NOMO-1 treated with dmso at 0.1 percent for 144 hours (cell line): ENCODE data around the gene XKR7.

Source experiments
- DNase-seq: peaks from one replicate; lab custom pipeline; 2025; ENCODE audit not compliant: unreplicated experiment; lab: John Stamatoyannopoulos, UW

XKR7 gene

DNA sequence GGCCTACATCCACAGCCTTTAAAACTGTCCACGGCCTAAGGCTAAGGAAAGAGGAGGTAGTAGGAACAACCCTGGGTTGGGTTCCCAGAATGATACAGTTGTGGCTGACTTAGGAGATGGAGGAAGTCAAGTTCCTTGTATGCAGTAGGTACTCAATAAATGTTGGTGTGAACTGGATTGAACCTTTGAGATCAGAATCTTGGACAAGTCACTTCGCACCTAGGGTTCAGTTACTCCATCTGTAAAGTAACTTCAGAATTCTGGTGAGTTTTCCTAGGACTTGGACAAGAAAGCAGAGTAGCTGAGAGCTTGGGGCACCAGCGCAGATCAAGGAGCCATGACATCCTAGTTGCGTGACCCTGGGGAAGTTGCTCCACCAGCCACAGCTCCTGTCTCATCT lies 9.1 kb downstream of the XKR7 start:
- no peak for DNase-seq

DNA sequence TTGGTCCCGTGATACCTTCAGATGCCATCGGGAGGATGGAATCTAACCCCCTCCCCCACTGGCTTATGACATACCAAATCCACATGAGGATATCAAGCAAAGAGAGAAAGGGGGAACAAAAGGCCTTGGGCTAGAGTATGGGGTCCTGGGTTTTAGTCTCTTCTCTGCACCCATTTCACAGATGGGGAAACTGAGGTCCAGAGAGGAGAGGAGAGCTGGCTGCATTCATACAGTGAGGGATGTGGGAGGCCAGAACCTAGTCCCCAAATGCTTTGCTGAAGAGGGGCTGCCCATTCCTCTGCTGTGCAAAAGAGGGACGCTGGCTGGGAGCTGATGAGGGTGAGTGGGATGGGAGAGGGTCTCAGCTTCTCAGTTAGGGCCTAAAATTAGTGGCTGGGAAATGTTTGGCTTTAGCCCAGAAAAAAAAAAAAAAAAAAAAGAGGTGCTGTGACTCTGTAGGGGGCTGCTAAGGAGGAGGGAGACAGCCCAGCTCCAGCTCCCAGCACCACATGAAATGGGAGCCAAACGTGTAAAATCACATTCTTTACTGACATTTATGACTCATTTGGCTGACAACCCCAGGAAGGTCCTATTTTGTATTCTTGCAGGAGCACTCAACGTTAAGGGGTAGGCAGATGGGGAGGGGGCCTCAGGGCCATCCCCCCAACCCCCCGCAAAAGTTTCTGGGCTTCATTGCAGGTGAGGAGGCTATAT lies 11.9 kb downstream of the XKR7 start:
- DNase-seq, result no peak

DNA sequence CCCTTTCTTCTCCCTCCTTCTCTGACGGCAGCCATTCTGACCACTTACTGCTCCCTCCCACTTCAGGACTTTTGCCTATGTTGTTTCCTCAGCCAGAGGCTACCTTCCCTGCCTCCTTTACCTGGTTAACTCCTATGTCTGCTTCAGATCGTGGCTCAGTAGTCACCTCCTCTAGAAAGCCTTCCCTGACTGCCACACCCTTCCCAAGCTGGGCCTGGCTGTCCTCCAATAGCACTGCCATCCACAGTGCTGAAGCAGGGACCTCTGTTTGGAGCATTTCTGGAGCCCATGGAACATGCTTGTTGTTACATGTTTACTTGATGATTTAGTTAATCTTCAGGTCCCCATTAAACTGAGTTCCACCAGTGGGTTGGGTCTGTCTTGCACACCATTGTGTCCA lies 13.8 kb downstream of the XKR7 start:
- no peak for DNase-seq

- no peak for DNase-seq
Measured at GRCh38 chr20:31984981-31985471, 17.1 kb downstream of the XKR7 start.

- no peak for DNase-seq
Measured at GRCh38 chr20:31987744-31988143, 19.8 kb downstream of the XKR7 start.

GRCh38 chr20:31988430-31989015 lies 20.6 kb downstream of the XKR7 start:
- no peak for DNase-seq

DNA sequence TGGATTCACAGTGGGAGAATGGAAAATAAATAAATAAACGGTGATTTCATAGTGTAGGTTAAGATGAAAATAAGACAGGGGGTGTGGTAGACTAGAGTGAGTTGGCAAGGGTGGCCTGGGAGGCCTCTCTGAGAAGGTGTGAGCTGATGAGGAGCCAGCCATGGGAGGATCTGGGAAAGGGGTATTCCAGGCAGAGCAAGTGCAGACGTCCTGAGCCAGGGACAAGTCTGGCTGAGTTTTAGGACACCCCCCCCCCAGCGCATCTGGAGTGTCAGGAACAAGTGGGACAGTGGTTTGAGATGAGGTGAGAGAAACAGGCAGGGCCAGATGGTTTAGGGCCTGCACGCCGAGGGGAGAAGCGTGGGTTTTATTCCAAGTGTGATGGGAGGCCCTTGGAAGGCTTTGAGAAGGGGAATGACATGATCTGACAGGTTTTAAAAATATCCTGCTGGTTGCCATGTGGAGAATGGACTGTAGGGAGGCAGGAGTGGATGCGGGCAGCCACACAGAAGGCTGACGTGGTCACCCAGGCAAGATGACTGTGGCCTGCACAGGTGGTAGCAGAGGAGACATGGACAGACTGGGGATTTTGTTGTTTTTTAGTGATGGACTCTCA lies 21.2 kb downstream of the XKR7 start:
- DNase-seq, result no peak

- DNase-seq, result no peak
Measured at GRCh38 chr20:31990641-31991338, 22.8 kb downstream of the XKR7 start.

- DNase-seq, result no peak
Measured at GRCh38 chr20:31991339-31991705, 23.4 kb downstream of the XKR7 start.

GRCh38 chr20:31992086-31992485 lies 24.1 kb downstream of the XKR7 start:
- no peak for DNase-seq

GRCh38 chr20:31996996-31997395 lies 29.0 kb downstream of the XKR7 start:
- no peak for DNase-seq

DNA sequence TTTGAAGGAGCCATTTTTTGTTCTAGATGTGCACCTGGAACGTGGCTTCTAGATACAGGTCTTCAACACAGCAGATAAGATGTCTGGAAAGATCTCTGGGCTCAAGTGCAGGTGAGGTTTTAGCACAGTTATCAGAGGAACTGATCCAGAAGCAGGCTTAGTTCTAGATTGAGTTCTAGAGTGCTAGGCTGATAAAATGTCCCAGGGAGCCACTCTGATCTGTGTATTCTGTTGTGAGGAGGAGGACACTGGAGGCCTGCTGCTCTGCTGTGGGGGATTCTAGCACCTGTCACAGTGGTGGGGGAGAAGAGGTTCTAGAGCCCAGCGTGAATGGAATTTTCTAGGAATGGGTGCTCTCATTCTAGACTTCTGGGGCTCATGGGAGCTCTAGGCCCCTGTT lies 30.3 kb downstream of the XKR7 start:
- DNase-seq, result no peak

DNA sequence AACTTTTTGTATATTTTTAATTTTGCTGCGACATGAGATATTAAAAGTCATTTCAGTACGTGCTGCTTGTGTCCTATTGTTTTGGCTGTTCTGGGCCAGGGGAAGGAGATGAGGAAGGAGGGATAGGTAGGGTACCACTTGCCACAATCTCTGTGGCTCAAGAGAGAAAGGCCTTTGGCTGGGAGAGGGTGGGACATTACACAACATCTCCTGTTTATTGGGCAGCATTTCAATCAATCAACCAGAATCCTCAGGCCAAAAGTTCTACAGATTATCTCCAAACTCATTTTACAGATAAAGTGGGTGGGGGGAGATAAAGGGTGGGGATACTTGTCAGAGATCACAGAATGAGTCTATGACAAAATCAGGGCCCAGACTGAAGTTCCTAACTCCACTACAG lies 35.4 kb downstream of the XKR7 start:
- DNase-seq, result no peak

DNA sequence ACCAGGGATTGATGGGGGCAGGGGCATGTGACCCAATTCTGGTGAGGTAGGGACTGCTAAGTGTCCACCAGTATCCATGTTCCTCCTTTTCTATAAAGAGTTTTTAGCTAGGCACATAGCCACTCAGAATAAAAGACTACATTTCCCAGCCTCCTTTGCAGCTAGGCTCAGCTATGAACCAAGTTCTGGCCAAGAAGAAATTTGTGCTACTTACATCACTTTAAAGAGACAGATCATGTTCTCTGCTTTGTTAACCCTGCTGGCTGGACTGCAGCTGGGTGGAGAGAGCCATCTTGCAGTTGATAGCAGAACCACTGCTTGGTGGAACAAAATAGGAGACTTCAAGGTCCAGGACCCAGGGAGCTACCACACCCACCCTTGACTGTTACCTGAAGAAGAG lies 37.0 kb downstream of the XKR7 start:
- DNase-seq, result no peak

- DNase-seq, result no peak
Measured at GRCh38 chr20:32006053-32006452, 38.1 kb downstream of the XKR7 start.

DNA sequence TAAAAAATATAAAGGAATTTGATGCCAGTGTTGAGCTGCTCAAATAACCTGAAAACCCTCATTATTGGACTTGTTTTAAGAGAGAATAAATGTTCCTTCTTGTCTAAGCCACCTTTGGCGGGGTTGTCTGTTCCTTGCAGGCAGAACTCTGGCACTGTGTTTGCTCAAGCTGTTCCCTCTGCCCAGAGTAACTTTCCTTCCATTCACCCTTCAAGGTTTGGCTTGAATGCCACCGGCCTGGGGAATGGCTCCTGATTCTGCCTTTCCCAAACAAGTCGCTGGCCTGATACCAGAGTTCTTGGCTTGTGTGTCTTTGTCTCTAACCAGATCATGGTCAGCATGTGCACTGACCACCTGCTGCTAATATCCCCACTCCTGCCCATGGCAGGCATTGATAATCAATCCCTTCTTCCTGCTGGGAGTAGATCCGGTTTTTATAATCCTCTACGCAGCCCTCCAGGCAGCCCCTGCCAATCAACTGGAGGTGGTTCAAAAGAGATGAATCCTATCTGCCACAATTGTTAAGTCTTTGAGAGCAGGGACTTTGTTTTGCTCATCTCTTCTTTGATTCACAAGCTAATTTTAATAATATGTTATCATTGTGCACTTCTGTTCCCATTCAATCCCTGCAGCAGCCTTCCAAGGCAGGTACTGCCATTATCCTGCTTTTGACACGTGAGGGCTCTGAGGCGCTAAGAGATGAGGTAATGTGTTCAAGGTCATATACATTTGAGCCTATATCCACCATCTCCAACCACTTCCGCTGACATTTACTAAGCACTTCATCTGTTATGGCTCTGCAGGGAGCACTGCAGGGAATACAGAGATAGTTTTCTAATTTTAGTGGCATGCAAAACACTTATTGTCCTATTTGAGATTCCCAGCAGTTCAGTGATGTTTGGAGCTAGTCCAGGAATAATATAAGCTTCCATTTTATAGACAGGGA lies 39.2 kb downstream of the XKR7 start:
- no peak for DNase-seq

DNA sequence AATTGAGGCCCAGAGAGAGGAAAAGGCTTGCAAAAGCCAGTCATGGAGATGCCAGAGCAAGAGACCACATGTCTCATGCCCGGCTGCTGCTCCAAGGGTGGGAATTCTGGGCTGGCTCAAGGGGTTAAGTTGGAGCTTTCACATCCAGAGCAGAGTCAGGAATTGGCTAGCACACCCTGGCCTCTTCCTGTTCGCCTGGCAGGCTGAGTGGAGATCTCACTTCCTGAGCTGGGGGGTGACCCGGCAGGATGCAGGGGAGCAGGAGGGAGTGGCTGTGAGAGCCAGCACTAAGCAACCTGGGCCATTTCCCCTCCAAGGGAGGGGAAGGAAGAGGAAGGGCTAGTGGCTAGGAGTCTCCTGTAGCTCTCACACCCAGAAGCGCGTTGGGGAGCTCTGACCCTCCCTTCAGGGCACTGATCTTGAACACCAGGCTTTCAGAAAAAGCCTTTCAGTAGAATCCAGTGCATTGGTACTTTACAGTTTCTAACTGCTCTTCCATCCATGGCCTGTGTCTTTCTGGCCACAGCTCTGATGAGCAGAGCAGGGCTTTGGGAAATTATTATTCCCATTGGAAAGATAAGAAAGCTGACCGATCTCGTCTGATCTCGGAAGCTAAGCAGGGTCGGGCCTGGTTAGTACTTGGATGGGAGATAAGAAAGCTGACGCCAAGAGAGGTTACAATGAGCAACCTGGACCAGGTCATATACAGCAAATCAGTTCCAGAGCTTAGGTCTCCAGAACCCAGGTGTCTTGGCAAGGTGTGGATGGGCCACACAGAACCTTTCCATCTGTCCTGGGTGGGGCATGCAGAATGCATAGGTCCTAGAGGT lies 40.1 kb downstream of the XKR7 start:
- DNase-seq, result no peak

DNA sequence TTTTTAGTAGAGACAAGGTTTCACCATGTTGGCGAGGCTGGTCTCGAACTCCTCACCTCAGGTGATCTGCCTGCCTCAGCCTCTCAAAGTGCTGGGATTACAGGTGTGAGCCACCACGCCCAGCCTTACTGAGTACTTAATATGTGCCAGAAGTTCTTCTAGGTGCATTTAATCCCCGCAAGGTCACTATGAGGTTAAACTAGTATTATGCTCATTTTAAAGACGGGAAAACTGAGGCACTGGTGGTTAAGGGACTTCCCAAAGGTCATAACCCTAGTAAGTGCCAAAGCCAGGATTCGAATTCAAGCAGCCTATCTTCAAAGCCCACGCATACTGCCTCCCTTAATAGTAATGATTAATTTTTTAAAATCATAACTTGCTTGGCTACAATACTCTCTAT lies 41.6 kb downstream of the XKR7 start:
- DNase-seq, result no peak

- no peak for DNase-seq
Measured at GRCh38 chr20:32010101-32010500, 42.1 kb downstream of the XKR7 start, which contains the start of gene CCM2L. CCM2L (plus strand) TSS chr20:32010438; CDS start chr20:32010455, 17 bp downstream.

- no peak for DNase-seq
Measured at GRCh38 chr20:32010666-32011065, 42.7 kb downstream of the XKR7 start.
